Bronchial epithelial cell (primary cell): ENCODE measurements around the gene SMURF1. TPM values are rescaled to one million over a fixed set of nuclear protein-coding genes. Genes with fewer than 3 reads are reported as not detected.

Source experiments
- DNase-seq: peaks from one replicate; pipeline ENCODE4 v3.0.0-alpha.2; 2010; ENCODE audit warnings: low read depth
- FAIRE-seq: peaks from 2 replicates; lab custom pipeline; 2011; peaks lifted over from hg19 to GRCh38; lab: Jason Lieb, UNC
- H3K27me3 ChIP-seq: 2 replicates; pipeline ENCODE4 v1.5.1; 2011; ENCODE audit warnings: low read length; ENCODE audit not compliant: control insufficient read depth, insufficient read depth
- H3K36me3 ChIP-seq: 2 replicates; pipeline ENCODE4 v1.5.1; 2011; ENCODE audit warnings: low read length; ENCODE audit not compliant: control insufficient read depth, insufficient read depth
- H3K4me3 ChIP-seq: 2 replicates; pipeline ENCODE4 v1.5.1; 2011; ENCODE audit warnings: mild to moderate bottlenecking, low read depth, low read length, control low read depth
- total RNA-seq: library from RNA; depleted of rRNA; stranded (reverse); fragments of >200 nt; gene quantifications from 2 replicates; pipeline ENCODE4 v1.2.1, GENCODE V29; 2014
- TF ChIP-seq, protein P1 (sequence below): IDR thresholded peaks from 2 replicates; pipeline ENCODE4 v1.5.1; 2011; ENCODE audit warnings: mild to moderate bottlenecking, moderate library complexity, low read length, control low read depth, inconsistent platforms; ENCODE audit not compliant: insufficient read depth, severe bottlenecking

Gene SMURF1
- total RNA-seq, 1 donor from 2014 or later = 42.4 TPM

DNA sequence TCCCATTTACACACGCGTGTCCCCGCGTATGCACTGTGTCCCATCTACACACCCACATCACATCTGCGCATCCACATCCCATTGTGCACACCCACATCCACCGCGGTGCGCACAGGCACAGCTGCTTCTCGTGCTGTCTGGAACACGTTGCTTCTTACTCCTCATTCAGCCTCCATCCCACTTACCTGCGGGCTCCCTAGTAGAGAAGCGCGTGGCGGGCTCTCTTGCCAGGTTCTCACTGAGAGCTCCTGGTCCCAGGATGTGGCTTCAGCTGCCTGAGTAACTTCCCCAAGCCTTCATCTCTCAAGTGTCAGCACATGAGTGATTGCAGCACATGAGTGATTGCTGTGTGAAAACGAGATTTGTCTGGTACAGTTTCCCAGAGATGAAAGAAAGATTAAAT, 147.8 kb downstream of the SMURF1 start:
- H3K4me3 ChIP-seq = no peak overlapping the region
- no peak for DNase-seq
- FAIRE-seq = no peak
- H3K36me3 ChIP-seq = peaks cover 27% of the 10 kb centered on the region
- TF ChIP-seq, protein P1, sequence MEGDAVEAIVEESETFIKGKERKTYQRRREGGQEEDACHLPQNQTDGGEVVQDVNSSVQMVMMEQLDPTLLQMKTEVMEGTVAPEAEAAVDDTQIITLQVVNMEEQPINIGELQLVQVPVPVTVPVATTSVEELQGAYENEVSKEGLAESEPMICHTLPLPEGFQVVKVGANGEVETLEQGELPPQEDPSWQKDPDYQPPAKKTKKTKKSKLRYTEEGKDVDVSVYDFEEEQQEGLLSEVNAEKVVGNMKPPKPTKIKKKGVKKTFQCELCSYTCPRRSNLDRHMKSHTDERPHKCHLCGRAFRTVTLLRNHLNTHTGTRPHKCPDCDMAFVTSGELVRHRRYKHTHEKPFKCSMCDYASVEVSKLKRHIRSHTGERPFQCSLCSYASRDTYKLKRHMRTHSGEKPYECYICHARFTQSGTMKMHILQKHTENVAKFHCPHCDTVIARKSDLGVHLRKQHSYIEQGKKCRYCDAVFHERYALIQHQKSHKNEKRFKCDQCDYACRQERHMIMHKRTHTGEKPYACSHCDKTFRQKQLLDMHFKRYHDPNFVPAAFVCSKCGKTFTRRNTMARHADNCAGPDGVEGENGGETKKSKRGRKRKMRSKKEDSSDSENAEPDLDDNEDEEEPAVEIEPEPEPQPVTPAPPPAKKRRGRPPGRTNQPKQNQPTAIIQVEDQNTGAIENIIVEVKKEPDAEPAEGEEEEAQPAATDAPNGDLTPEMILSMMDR = no peak
- H3K27me3 ChIP-seq = no peaks in the 10 kb centered on the region

DNA sequence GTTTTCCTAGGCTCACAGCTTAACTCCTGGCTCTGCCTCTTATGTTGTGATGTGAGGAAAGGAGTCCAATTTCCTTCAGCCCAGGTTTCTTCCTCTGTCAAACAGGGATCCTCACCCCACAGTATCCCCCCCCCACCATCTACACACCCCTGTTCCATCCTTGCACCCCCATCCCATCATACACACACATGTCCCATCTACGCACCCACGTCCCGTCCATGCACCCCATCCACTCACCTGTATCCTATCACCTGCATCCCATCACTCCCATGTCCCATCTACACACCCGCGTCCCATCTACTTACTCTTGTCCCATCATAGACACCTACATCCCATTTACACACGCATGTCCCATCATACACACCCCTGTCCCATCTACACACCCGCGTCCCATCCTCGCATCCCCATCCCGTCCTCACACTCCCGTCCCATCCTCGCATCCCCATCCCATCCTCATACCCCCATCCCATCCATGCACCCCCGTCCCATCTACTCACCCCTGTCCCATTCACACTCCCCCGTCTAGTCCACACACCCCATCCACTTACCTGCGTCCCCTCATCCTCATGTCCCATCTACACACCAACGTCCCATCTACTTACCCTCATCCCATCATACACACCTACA, 148.3 kb downstream of the SMURF1 start:
- FAIRE-seq (no peak), DNase-seq (no peak)
- H3K27me3 ChIP-seq = no peaks in the 10 kb centered on the region
- TF ChIP-seq, protein P1 = no peak
- peaks cover 28% of the 10 kb centered on the region for H3K36me3 ChIP-seq
- H3K4me3 ChIP-seq = no peak overlapping the region

DNA sequence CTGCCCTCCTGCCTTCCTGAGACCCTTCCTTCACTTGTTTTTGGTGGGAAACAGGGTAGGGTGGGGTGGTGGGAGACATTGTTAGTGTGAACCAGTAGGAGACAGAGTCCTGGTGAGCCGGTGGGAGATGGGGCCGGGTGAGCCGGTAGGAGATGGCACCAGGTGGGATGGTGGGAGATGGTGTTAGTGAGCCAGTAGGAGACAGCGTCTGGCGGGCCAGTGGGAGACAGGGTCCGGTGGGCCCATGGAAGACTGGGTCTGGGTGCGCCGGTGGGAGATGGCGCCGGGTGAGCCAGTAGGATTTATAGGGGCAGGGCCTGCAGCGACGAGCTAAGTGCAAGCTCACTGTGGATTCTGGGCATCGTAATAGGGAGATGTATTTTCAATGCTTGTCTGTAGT, 148.8 kb downstream of the SMURF1 start:
- FAIRE-seq (no peak), DNase-seq (no peak)
- H3K27me3 ChIP-seq = no peaks in the 10 kb centered on the region
- H3K36me3 ChIP-seq = peaks cover 28% of the 10 kb centered on the region
- TF ChIP-seq, protein P1 = no peak
- H3K4me3 ChIP-seq = no peak overlapping the region

DNA sequence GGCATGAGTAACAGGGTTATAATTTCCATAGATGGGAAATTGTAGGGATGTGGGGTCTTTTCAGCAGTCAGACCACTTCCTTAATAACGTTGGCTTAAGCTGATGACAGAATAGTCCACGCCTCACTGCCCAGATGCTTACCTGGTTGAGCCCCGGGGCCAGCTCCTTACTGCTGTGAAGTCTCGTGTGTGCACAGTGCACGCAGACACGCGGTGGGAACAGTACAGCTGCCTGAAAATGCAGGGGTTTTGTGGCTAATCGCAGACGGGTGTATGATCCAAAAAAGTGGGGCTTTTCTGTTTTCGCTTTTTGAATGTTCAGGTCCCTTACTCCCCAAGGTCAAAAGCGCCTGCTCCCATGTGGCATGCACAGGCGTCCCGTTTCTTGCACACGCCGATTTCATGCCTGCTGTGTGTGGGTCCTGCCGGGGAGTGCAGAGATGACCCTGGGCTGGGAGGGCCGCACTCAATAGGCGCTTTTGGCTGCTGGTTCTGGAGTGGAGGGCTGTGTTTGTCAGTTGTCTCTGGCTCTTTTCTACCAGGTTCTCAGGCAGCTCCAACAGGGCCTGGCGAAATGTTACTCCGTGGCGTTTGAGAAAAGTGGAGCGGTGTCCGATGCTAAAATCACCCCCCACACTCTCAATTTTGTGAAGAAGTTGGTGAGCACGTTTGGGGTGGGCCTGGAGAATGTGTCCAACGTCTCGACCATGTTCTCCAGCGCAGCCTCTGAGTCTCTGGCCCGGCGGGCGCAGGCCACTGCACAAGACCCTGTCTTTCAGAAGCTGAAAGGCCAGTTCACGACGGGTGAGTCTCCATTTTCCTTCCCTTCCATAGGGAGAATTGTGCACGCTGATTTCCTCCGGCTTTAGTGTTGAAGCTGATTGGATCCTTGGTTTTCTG, 149.6 kb downstream of the SMURF1 start:
- H3K4me3 ChIP-seq = no peak overlapping the region
- no peak for DNase-seq
- H3K27me3 ChIP-seq = no peaks in the 10 kb centered on the region
- TF ChIP-seq, protein P1 = no peak
- peaks cover 27% of the 10 kb centered on the region for H3K36me3 ChIP-seq
- FAIRE-seq = no peak

DNA sequence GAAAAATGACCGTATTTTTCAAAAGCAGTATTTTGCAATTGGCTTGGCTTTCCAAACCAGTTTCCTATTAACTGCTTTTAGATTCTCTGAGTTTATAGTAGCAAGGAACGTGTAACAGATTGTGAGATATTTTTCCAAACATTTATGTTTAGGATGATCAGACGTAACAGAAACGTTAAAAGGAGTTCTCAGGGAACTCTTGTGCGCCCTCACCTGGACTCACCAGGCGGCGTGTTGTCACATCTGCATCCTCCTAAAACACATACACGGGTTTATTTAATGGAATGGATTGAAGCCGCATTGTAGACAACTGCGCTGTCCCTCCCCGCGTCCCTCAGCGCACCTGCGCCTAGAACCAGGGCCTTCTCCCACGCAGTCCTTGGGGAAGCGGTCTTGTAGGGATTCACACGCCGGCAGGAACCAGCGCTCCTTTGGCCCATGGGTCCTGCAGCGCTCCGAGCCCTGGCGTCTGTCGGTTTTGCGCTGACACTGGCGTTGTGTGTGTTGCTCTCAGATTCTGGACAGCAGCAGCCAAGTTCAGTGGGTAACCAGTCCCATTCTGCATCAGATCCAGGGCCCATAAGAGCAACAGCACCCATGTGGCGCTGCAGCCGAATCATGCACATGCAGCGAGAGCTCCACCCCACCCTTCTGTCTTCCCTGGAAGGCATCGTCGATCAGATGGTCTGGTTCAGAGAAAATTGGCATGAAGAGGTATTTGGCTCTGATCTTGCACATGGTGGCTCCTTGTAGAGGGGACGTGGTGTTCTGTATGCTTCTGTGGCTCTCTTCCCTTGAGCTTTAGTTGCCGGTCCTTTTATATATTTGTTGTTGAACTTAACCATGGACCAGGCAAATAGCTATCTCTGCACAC, 150.6 kb downstream of the SMURF1 start:
- no peak for DNase-seq
- no peak for FAIRE-seq
- Histone ChIP-seq H3K36me3 (peaks cover 33% of the 10 kb centered on the region), H3K4me3 (no peak overlapping the region), H3K27me3 (no peaks in the 10 kb centered on the region)
- TF ChIP-seq, protein P1 = no peak
